ENCODE data around the gene GNL3. TPM values are rescaled to one million over a fixed set of nuclear protein-coding genes. Genes with fewer than 3 reads are reported as not detected.

Gene GNL3
- total RNA-seq, 1 donor = 130 TPM

DNA sequence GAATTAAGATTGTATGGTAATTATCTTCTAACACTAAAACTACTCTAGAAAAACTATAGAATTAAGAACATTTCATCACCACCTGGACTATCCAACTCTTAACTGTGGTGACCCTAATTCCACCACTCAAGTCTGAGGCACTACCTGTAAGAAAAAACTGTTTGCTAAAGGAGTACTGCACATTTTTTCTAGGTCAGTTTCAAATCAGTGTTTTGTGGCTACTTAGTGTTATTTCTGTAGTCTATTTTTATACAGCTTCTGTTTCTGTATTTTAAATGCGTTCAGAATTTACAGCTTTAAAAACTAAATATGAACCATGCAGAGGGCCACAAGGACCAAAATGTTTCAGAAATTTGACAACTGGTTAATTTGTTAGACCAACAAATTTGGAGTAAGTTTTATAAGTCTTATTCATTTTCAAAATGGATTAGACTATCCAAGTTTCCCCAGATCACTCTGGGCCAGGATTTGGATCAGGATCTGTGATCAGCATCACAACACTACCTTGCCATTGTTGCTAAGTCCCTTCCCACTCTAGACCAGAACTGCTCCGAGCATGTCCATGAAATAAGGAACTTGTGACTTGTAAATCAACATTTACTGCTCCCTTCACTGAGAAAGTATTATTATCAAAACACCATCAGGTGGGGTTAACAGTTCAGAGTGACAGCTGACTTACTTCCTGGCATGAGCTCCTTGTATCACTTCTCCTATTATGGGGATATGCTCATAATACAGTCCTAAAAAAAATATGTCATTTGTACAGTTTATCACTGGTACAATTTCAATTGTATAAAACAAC lies 11.2 kb downstream of the GNL3 start:
- no peak for TF ChIP-seq CTCF (IDR thresholded peaks at IDR 0.05; ENCODE audit: insufficient read depth, low read depth, low read length)
- no peak overlapping the region for H3K4me3 ChIP-seq (ENCODE audit: low read depth, low read length)
- DNase-seq (ENCODE audit: low read depth) = no peak

GRCh38 chr3:52697632-52697965 lies 11.8 kb downstream of the GNL3 start:
- no peak overlapping the region for H3K4me3 ChIP-seq (ENCODE audit: low read depth, low read length)
- no peak for DNase-seq (ENCODE audit: low read depth)
- no peak for TF ChIP-seq CTCF (IDR thresholded peaks at IDR 0.05; ENCODE audit: insufficient read depth, low read depth, low read length)

GRCh38 chr3:52703341-52703740 lies 17.5 kb downstream of the GNL3 start:
- H3K4me3 ChIP-seq (ENCODE audit: low read depth, low read length) = peak overlapping the region; percentile 94

DNA sequence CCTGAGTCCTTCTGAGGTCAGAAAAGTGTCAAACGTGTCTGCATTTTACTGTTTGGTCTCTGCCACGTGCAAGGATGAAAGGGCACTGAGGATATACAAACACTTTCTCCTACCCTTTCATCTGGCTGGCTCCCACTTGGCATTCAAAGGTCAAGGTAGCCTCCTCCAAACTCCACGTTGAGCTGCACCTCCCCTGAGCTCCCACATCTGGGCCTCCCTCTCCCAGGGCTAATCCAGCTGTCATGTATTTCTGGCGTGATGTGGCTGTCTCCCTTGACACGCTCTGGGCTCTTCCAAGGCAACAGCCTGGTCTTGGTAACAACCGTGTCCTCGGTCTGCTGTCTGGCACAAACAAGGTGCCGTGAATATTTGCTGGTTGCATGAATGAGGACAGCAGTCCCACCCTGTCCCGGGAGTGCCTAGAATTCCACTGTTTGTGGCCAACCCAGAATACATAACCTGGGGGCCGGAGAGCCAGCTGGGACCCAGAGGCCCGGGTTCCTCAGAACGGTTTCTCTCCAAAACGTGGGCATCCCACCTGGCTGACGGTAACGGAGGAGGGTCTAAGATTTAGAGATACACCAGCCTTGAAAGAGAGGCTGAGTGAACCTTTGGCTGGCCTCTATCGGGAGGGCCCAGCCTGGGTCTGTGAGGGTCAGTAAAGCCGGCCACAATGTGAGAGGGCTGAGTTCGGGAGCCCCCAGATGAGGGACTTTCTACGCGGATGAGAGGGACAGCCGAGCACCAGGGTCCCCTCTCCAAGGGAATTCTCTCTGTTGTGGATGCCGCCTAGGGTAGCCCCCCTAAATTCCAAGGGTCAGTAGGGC lies 19.0 kb downstream of the GNL3 start:
- H3K4me3 ChIP-seq (ENCODE audit: low read depth, low read length) = peak overlapping the region; percentile 94
- DNase-seq (ENCODE audit: low read depth) = peak; percentile 40
- no peak for TF ChIP-seq CTCF (IDR thresholded peaks at IDR 0.05; ENCODE audit: insufficient read depth, low read depth, low read length)

More at GRCh38 chr3:52703341-52703740, 17.5 kb downstream of the GNL3 start:
- peak; percentile 58 for DNase-seq (ENCODE audit: low read depth)
- TF ChIP-seq CTCF (IDR thresholded peaks at IDR 0.05; ENCODE audit: insufficient read depth, low read depth, low read length) = no peak

DNA sequence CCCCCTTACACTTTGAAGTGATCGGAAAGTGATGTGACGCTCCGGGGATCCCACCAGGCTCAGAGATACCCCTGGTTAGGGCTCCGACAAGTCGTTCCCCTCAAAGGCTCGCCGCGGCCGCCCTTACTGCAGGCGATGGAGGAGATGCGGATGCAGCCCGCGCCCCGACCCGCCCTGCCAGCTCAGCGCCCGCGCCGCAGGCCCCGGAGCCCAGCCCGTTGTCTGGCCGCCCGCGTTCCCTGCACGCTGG lies 19.5 kb downstream of the GNL3 start:
- H3K4me3 ChIP-seq (ENCODE audit: low read depth, low read length) = peak overlapping the region; percentile 94
- no peak for TF ChIP-seq CTCF (IDR thresholded peaks at IDR 0.05; ENCODE audit: insufficient read depth, low read depth, low read length)
- no peak for DNase-seq (ENCODE audit: low read depth)

- DNase-seq (ENCODE audit: low read depth) = peak; percentile 88
- H3K4me3 ChIP-seq (ENCODE audit: low read depth, low read length) = peak within 1 kb of the TSS; percentile 94
- no peak for TF ChIP-seq CTCF (IDR thresholded peaks at IDR 0.05; ENCODE audit: insufficient read depth, low read depth, low read length)
These were observed 20.2 kb downstream of the GNL3 start, which contains the start of the genes GLT8D1 and SPCS1 for GRCh38 chr3:52705688-52706686. TSS of gene GLT8D1 (minus strand) at chr3:52705791. CDS start at chr3:52700460, 5,331 bp downstream. TSS of gene SPCS1 (plus strand) at chr3:52706106. CDS start at chr3:52706247, 141 bp downstream.
